ENCODE results near the gene MSLN. TPM values are rescaled to one million over a fixed set of nuclear protein-coding genes. Genes with fewer than 3 reads are reported as not detected.
A peak's percentile ranks its signal among the peaks of the same experiment; 100 is the strongest.

Gene MSLN
- total and polyA plus RNA-seq, 9 of the 15 experiments (the other 6 are each of a cell fraction or from before 2014, with no cell fraction given), result not detected

- no TSS peak for BruUV-seq (replicated peaks)
Observed at GRCh38 chr16:723695-724094, 36.8 kb upstream of the MSLN start.

More at GRCh38 chr16:723695-724094, 36.8 kb upstream of the MSLN start:
- Histone ChIP-seq H3K27ac (ENCODE audit: extremely low read depth, low read depth, low read length) (no peak overlapping the region), H3K9me1 (ENCODE audit: control insufficient read depth, insufficient read depth, low read length) (peaks cover 3% of the 10 kb centered on the region), H3K9ac (ENCODE audit: insufficient read depth in 1 of 2, low read depth in 2 of 2, low read length in 2 of 2) (peak overlapping the region in 1 of 2 experiments; percentile 99; a peak in 2 of 4 replicates), H3K36me3 (ENCODE audit: control insufficient read depth, insufficient read depth, low read length) (peaks cover 16% of the 10 kb centered on the region; the same call in 2 of the 3 replicates), H3K79me2 (ENCODE audit: control insufficient read depth, insufficient read depth, low read length) (peaks cover 54% of the 10 kb centered on the region), H3K4me2 (ENCODE audit: insufficient read depth, low read length) (no peak overlapping the region), H3K4me3 (no peak overlapping the region), H3K9me3 (replicated peaks; ENCODE audit: control insufficient read depth, insufficient read depth, low read depth, low read length) (no peaks in the 10 kb centered on the region), H3K4me1 (replicated peaks in 1 of 2; ENCODE audit: control insufficient read depth in 2 of 2, insufficient read depth in 2 of 2, low read length in 2 of 2) (peaks cover 18 to 96% of the 10 kb centered on the region in 2 experiments), H4K20me1 (replicated peaks; ENCODE audit: control insufficient read depth, insufficient read depth, low read length) (no peaks in the 10 kb centered on the region; the same call in 1 of the 2 replicates), H3K27me3 (ENCODE audit: control insufficient read depth in 2 of 2, insufficient read depth in 2 of 2, low read length in 2 of 2) (no peaks in the 10 kb centered on the region), H2AFZ (ENCODE audit: low read depth, low read length) (no peak overlapping the region)
- TF ChIP-seq POLR2G (IDR thresholded peaks at IDR 0.05; ENCODE audit: low read depth, low read length) (0 out of 2 replicates have a peak, but pooled peaks have one; percentile 15), CREB3L1 (IDR thresholded peaks at IDR 0.05; ENCODE audit: borderline replicate concordance, low read depth) (no peak), GTF2F1 (IDR thresholded peaks at IDR 0.05; ENCODE audit: low read depth, low read length) (no peak), ZBTB40 (IDR thresholded peaks at IDR 0.05) (no peak), ZBTB40 (CRISPR knock-in tag; IDR thresholded peaks at IDR 0.05) (no peak), ZNF184 (CRISPR knock-in tag; IDR thresholded peaks at IDR 0.05) (no peak), ZNF717 (CRISPR knock-in tag; IDR thresholded peaks at IDR 0.05) (no peak), ZBTB33 (CRISPR knock-in tag; IDR thresholded peaks at IDR 0.05) (0 out of 2 replicates have a peak, but pooled peaks have one; percentile 27)
- WGBS (ENCODE audit: insufficient coverage, low coverage, missing lambda C conversion rate), result 76% methylated on average over 8 of the region's 9 CpGs
- in situ Hi-C loops (cut with MboI) (no loop called here), intact Hi-C loops (cut with micrococcal nuclease) (no loop called here)
- ChIA-PET POLR2A (interaction anchor here (0.6 to 4.5 kb wide), 6 partner anchors 13 to 370 kb away, joined by 3 to 25 read pairs (median 3); no protein-coding TSS in a partner anchor), CTCF (ENCODE audit: low intra/inter-chr PET ratio) (no interaction called here)
- FAIRE-seq, result no peak
- ATAC-seq, result no peak
- no peak for DNase-seq (ENCODE audit: extremely low read depth in 1 of 4, low spot score in 3 of 4)
